ENCODE measurements around the gene APBA2.
"Not testable (repeated sequence)": the region's sequence is repeated elsewhere in the genome, so short reads cannot be mapped to it uniquely, and the experiment has no call there.

The APBA2 gene

DNA sequence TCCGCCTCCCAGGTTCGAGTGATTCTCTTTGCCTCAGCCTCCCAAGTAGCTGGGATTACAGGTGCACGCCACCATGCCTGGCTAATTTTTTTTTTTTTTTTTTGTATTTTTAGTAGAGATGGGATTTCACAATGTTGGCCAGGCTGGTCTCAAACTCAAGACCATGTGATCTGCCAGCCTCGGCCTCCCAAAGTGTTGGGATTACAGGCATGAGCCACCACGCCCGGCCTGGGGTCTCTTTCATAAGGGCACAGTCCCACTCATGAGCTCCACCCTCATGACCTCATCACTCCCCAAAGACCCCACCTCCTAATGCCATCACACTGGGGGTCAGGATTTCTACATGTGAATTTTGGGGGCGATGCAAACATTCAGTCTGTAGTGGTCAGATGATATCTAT is 159.4 kb downstream of the APBA2 start:
- DNase-seq: not testable (repeated sequence)

DNA sequence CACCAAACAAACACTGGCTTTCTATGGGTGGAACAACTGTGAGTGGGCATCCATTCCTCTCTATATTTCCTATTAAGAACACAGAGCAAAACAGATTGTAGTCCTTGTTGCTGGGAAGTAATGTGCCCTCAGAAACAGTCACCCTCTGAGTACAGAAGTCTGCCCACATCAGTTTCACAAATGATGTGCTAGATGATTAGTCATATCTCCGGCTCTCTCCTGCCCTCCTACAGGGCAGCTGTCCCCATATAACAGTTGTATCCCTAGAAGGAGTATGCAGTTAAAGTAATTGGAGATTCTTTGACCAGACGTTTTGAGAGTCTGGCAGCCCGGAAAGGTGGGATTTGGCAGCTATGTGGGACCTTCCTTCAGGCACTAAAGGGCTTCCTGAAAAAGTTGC is 159.9 kb downstream of the APBA2 start:
- no peak for DNase-seq

GRCh38 chr15:29046281-29046810 is 160.6 kb downstream of the APBA2 start:
- no peak for DNase-seq

- no peak for DNase-seq
These were observed 161.2 kb downstream of the APBA2 start for GRCh38 chr15:29046977-29047376.

DNA sequence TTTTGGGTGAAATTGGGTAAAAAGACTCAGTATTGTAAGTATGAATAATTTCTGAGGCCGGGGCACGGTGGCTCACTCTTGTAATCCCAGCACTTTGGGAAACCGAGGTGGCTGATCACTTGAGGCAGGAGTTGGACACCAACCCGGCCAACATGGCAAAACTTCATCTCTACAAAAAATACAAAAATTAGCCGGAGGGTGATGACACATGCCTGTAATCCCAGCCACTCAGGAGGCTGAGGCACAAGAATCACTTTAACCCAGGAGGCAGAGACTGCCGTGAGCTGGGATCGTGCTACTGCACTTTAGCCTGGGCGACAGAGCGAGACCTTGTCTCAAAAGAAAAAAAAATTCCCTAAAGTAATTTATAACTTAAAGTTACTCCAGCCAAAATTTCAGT is 162.2 kb downstream of the APBA2 start:
- no peak for DNase-seq

- DNase-seq: no peak
These were observed 165.1 kb downstream of the APBA2 start for GRCh38 chr15:29050870-29051269.

DNA sequence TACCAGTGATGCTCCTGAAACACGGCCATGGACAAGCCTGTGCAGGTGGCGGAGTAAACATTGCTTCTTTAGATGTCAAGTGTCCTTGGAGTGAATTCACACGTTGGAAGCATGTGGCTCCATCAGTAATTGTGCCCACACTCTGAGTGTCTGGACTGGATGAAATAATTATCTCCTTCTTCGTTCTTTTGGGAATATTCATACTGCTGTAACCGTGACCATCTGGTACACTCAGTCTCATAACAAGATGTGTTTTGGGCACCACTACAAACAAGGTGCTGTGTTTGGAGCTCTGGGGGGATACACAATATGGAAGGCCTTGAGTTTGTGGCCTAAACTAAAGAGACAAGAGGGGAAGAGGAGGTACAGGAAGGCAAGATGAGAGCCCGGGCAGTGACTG is 165.6 kb downstream of the APBA2 start:
- no peak for DNase-seq

DNA sequence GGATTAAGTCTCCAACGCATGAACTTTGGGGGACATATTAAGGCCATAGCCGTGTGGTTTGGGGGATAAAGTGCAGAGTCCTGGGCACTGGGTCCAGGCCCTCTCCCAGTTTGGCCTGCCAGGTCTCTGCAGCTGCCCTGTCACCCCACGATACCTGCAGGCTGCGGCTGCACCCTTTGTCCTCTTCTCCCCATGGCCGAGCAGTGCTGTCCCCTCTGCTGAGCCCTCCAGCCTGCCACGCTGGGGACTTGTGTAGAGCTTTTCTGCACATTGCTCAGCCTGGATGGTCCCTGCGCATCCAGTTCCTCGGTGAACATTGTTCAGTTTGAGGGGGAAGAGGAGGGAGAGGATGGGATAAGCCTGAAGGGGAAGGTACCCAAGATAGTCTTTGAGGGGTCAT is 167.2 kb downstream of the APBA2 start:
- DNase-seq: no peak

GRCh38 chr15:29053661-29054131 is 167.9 kb downstream of the APBA2 start:
- no peak for DNase-seq

DNA sequence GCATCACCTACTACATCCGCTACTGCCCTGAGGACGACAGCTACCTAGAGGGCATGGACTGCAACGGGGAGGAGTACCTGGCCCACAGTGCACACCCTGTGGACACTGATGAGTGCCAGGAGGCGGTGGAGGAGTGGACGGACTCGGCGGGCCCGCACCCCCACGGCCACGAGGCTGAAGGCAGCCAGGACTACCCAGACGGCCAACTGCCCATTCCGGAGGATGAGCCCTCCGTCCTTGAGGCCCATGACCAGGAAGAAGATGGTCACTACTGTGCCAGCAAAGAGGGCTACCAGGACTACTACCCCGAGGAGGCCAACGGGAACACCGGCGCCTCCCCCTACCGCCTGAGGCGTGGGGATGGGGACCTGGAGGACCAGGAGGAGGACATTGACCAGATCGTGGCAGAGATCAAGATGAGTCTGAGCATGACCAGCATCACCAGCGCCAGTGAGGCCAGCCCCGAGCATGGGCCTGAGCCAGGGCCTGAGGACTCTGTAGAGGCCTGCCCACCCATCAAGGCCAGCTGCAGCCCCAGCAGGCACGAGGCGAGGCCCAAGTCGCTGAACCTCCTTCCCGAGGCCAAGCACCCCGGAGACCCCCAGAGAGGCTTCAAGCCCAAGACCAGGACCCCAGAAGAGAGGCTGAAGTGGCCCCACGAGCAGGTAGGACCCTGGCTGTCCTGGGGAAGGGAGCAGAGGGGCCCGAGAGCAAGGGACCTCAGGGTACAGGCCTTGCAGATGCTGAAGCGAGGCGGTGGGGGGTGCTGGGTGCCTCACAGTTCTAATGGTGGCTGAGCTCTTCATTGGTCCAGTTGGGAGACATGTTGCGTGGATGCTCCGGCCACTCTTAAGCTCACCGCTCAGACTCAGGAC is 168.6 kb downstream of the APBA2 start:
- DNase-seq: no peak

GRCh38 chr15:29055876-29056275 is 170.1 kb downstream of the APBA2 start:
- DNase-seq: no peak

DNA sequence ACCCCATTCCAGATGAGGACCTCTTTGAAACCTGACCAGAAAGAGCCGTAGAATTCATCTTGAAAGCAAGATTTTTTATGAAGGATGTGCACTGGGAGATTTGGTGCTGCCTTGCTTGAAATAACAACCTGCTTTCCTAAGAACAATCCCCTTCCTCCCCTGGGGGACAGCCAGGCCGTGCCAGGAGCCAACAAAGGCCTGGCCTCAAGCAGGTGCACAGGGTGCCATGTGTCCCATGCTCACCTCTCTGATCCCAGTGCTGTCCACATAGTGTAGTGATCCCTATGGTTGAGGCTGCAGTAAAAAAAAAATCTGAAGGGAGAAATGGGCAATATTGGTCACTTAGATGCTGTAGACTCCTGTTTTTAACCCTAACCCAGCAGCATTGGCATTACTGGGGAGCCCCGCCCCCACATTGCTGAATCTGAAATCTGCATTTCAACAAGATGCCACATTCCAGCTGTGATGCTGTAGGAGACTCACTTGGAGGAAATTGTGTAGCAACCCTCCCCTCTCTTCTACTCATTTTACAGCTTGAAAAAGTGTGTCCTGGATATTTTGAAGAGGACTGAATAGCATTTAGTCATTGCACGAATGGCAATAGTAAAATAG is 171.2 kb downstream of the APBA2 start:
- no peak for DNase-seq

DNA sequence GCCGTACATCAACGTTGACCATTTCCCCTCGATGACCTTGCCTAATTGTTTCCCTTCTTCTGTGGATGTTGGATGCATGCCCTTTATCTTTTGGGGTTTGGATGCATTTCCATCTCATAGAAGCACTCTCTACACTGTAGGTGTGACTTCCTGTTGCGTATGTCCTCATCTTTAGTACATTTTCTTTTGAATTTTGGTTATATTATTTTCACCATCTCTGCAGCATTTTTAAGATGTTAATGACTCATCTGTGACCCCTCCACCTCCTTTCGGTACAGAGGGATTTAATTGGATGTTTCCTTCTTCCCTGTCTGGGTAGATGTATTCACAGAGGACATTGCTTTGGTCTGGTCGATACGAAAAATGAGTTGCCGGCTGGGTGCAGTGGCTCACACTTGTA is 172.1 kb downstream of the APBA2 start:
- no peak for DNase-seq

DNA sequence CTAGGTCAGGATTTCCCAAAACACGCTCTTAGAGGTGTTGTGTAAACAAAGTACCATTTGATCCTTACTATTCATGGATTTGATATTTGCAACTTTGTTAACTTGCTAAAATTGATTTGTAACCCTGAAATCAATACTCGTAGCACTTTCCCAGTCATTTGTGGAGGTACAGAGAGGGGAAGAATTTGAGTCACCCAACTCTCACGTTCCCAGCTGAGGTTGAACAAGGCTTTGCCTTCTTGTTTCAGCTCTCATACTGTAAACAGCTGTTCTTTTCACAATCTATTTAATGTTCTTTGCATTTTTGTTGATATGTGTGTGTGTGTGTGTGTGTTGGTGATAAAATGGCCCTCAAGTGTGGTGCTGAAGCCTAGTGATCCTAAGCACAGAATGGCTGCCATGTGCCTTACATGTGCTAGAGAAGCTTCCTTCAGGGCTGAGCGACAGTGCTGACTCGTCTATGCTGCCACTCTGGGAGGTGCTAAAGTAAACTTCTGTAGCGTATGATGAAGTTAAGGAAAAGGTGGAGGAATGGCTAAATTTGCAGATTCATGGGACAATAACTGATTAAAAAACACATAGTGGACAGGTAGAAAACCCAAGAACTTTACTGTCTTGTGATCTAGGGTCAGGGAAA is 173.2 kb downstream of the APBA2 start:
- no peak for DNase-seq

- no peak for DNase-seq
These were observed 174.3 kb downstream of the APBA2 start for GRCh38 chr15:29059871-29060640.

DNA sequence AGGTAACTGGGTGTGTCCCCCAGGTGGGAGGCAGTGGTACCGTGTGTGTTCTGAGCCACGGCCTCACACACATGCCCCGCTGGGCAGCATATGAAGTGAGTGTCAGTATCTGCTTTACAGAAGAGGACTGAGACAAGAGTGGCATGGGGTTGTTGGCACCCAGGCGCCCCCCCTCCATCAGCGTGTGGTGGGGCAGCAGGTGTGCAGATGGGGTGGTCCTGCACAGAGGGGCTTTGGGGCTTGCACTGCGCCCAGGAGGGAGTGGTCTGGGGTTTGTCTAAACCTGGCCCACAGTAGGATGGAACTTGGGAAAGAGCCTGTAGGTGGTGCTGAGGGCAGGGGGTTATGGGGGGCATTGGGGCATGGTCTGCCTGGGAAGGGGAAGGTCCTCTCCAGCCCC is 176.0 kb downstream of the APBA2 start:
- no peak for DNase-seq

- no peak for DNase-seq
These were observed 176.4 kb downstream of the APBA2 start for GRCh38 chr15:29062179-29062591.

GRCh38 chr15:29062626-29063025 is 176.9 kb downstream of the APBA2 start:
- no peak for DNase-seq

DNA sequence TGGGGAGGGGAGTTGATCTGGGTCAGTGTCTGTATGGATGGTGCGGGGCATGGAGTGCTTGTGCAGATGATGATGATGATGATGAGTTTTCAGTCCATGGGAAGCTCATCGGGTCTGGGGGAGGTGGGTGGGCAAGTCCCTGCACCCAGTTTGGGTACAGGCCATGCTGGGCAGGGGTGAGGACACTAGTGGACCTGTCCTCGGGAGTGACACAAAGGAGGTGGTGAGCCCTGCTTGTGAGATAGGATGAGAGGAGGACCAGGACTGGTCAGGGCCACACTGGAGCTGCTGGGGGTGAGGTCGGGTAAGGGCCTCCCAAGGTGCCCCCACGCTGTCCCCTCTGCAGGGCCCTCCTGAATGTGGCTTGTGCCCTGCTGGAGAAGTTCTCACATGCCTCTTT is 177.9 kb downstream of the APBA2 start:
- DNase-seq: no peak

- DNase-seq: no peak
These were observed 178.5 kb downstream of the APBA2 start for GRCh38 chr15:29064290-29064689.

DNA sequence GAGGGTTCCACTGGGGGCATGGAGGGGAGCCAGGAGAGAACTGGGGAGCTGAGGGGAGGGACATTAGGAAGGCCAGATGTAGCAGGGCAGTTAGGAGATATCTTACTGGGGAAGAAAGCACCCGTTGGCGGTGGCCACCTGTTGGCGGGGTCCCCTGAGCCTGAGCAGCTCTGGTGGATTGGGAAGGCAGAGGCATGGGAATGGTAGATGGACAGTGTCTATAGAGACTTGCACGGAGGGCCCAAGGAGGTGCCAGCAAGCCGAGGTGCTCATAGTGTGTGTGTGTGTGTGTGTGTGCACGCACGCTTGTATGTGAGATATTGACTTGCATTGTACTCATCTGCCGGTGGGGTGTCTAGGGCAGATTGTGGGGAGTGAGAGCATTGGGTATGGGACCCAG is 179.0 kb downstream of the APBA2 start:
- no peak for DNase-seq

DNA sequence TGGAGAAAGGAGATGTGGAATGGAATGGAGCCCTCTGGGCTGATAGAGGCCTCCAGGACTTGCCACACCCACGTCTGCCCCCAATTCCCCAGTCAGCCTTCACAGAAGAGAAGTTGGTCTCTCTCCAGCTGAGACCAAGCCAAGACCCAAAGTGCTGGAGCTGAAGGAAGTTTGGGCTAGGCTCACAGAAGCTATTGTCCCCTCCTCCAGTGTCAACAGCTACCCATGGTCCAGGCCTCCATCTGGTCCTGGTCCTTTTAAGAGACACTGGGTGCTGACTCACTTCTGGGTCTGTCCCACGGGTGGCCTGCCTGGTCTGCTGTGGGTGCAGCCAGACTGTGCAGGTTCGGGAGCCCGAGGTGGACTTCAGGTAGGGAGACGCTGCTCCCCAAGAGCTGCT is 179.8 kb downstream of the APBA2 start:
- DNase-seq: no peak

DNA sequence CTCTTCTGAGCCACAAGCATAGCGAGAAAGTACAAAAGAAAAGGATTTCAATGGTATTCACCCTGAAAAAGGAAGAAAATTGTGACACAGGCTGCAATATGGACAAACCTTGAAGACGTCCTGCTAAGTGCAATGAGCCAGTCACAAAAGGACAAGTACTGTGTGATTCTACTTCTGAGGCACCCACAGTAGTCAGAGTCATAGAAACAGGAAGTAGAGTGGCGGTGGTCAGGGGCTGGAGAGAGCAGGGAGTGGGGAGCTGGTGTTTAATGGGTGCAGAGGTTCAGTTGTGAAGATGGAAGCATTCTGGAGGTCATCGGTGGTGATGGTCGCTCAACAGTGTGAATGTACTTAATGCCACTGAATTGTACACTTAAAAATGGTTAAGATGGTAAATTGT is 180.5 kb downstream of the APBA2 start:
- no peak for DNase-seq

All from cerebellar nuclear complex (tissue), 1 donor.